IMR-90 (cell line): Measurements from ENCODE around the gene SHISA8. TPM values are rescaled to one million over a fixed set of nuclear protein-coding genes. Genes with fewer than 3 reads are reported as not detected.

Source experiments
- ATAC-seq: fragments of 200-7000 bp; cut with Tn5 transposase; 2 replicates; pipeline ENCODE4 v1.9.1; 2020; ENCODE audit warnings: low read depth, mild to moderate bottlenecking, moderate library complexity
- BruUV-seq: library from RNA; stranded (reverse); fragments of 400-500 nt; replicated peaks from 2 replicates; lab custom pipeline; 2021; lab: Mats Ljungman, UMichigan
- CTCF ChIA-PET: fragments of 300-600 bp; formaldehyde crosslinking; extraction: SDS; loops from one replicate; lab custom pipeline; 2021; ENCODE audit warnings: antibody characterized with exemption; lab: Yijun Ruan, JAX
- POLR2A ChIA-PET: fragments of 300-600 bp; sonication (Branson Sonifier 250); formaldehyde crosslinking; loops from one replicate; lab custom pipeline; 2022; ENCODE audit warnings: antibody characterized with exemption; ENCODE audit not compliant: unreplicated experiment; lab: Charles Lee
- DNase-seq: peaks from one replicate; pipeline ENCODE4 v3.0.0; 2013
- H2AFZ ChIP-seq: replicated peaks from 2 replicates; pipeline ENCODE3; 2013; ENCODE audit warnings: low read length, mild to moderate bottlenecking; ENCODE audit not compliant: poor library complexity
- H2AK5ac ChIP-seq: 2 replicates; pipeline ENCODE4 v1.6.1; 2013; ENCODE audit warnings: low read depth, low read length, inconsistent platforms
- H2AK9ac ChIP-seq: replicated peaks from 2 replicates; pipeline ENCODE3; 2013; ENCODE audit warnings: mild to moderate bottlenecking, low read depth, low read length, moderate library complexity; ENCODE audit not compliant: poor library complexity
- H2BK120ac ChIP-seq: 2 replicates; pipeline ENCODE4 v1.6.1; 2013; ENCODE audit warnings: low read depth, low read length, inconsistent platforms
- H2BK15ac ChIP-seq: 3 replicates; pipeline ENCODE4 v1.6.1; 2013; ENCODE audit warnings: low read depth, low read length, inconsistent platforms
- H2BK20ac ChIP-seq: 2 replicates; pipeline ENCODE4 v1.6.1; 2013; ENCODE audit warnings: low read depth, mild to moderate bottlenecking, inconsistent platforms, low read length, moderate library complexity
- H2BK5ac ChIP-seq: 2 replicates; pipeline ENCODE4 v1.6.1; 2013; ENCODE audit warnings: mild to moderate bottlenecking, low read depth, low read length, inconsistent platforms; ENCODE audit not compliant: poor library complexity, severe bottlenecking
- H3K14ac ChIP-seq: replicated peaks from 2 replicates; pipeline ENCODE4 v1.6.1; 2013; ENCODE audit warnings: low read depth, low read length, inconsistent platforms
- H3K18ac ChIP-seq: 2 replicates; pipeline ENCODE4 v1.6.1; 2013; ENCODE audit warnings: low read depth, low read length, control low read depth
- H3K23ac ChIP-seq: 2 replicates; pipeline ENCODE4 v1.6.1; 2013; ENCODE audit warnings: low read depth, low read length, inconsistent platforms
- H3K27ac ChIP-seq: 2 replicates; pipeline ENCODE4 v1.5.1; 2013; ENCODE audit warnings: mild to moderate bottlenecking, control low read depth, low read length; ENCODE audit not compliant: insufficient read depth
- H3K27me3 ChIP-seq: 2 replicates; pipeline ENCODE4 v1.6.1; 2013; ENCODE audit warnings: low read length; ENCODE audit not compliant: control insufficient read depth, insufficient read depth
- H3K36me3 ChIP-seq: 2 replicates; pipeline ENCODE4 v1.6.1; 2013; ENCODE audit warnings: low read length, mixed read lengths; ENCODE audit not compliant: control insufficient read depth, insufficient read depth
- H3K4ac ChIP-seq: 2 replicates; pipeline ENCODE4 v1.6.1; 2013; ENCODE audit warnings: low read depth, low read length, inconsistent platforms
- H3K4me1 ChIP-seq: 2 replicates; pipeline ENCODE4 v1.6.1; 2013; ENCODE audit warnings: low read length, mixed read lengths; ENCODE audit not compliant: control insufficient read depth, insufficient read depth
- H3K4me2 ChIP-seq: 2 replicates; pipeline ENCODE4 v1.6.1; 2013; ENCODE audit warnings: low read depth, mild to moderate bottlenecking, control low read depth, low read length, moderate library complexity
- H3K4me3 ChIP-seq: 2 replicates; pipeline ENCODE4 v1.5.1; 2013; ENCODE audit warnings: low read depth, mild to moderate bottlenecking, control low read depth, low read length, moderate library complexity; ENCODE audit not compliant: insufficient read depth
- H3K56ac ChIP-seq: 2 replicates; pipeline ENCODE4 v1.6.1; 2013; ENCODE audit warnings: low read length, inconsistent platforms; ENCODE audit not compliant: insufficient read depth; ENCODE audit errors: extremely low read depth
- H3K79me1 ChIP-seq, 2 experiments: 2 replicates each; pipeline ENCODE4 v1.6.1; 2013; ENCODE audit warnings: low read length in 2 of 2, inconsistent platforms in 1 of 2, low read depth in 1 of 2
- H3K9ac ChIP-seq: 2 replicates; pipeline ENCODE4 v1.6.1; 2013; ENCODE audit warnings: low read depth, low read length, control low read depth
- H3K9me1 ChIP-seq: 2 replicates; pipeline ENCODE4 v1.6.1; 2013; ENCODE audit warnings: low read length, inconsistent platforms; ENCODE audit not compliant: insufficient read depth
- H3K9me3 ChIP-seq: 2 replicates; pipeline ENCODE4 v1.6.1; 2013; ENCODE audit warnings: low read length; ENCODE audit not compliant: control insufficient read depth, insufficient read depth
- H4K20me1 ChIP-seq: 2 replicates; pipeline ENCODE4 v1.6.1; 2013; ENCODE audit warnings: low read length, inconsistent platforms; ENCODE audit not compliant: insufficient read depth
- H4K5ac ChIP-seq: 2 replicates; pipeline ENCODE4 v1.6.1; 2013; ENCODE audit warnings: mild to moderate bottlenecking, low read depth, low read length, control low read depth
- H4K8ac ChIP-seq, 2 experiments: 2 replicates each; pipeline ENCODE4 v1.6.1; 2013; ENCODE audit warnings: low read depth in 2 of 2, low read length in 2 of 2, control low read depth in 1 of 2, inconsistent platforms in 1 of 2
- H4K91ac ChIP-seq: 2 replicates; pipeline ENCODE4 v1.6.1; 2013; ENCODE audit warnings: low read depth, low read length, inconsistent platforms; ENCODE audit not compliant: insufficient read depth
- BHLHE40 ChIP-seq: fragments of 150-350 bp; IDR thresholded peaks from 2 replicates; pipeline ENCODE4 v1.6.1; 2016; ENCODE audit warnings: mild to moderate bottlenecking, low read depth, low read length
- CEBPB ChIP-seq: IDR thresholded peaks from 2 replicates; pipeline ENCODE4 v1.6.1; 2012; ENCODE audit warnings: low read depth, low read length, improper control_type of control experiment
- CHD1 ChIP-seq: IDR thresholded peaks from 2 replicates; pipeline ENCODE4 v1.6.1; 2012; ENCODE audit warnings: low read depth, low read length, improper control_type of control experiment
- CTCF ChIP-seq: conservative IDR thresholded peaks from 2 replicates; pipeline ENCODE4 v1.5.1; 2012; ENCODE audit warnings: mild to moderate bottlenecking, low read depth, low read length, improper control_type of control experiment
- FOS ChIP-seq: fragments of 150-350 bp; IDR thresholded peaks from 2 replicates; pipeline ENCODE4 v1.6.1; 2016; ENCODE audit warnings: low read depth, low read length
- MAFK ChIP-seq: IDR thresholded peaks from 2 replicates; pipeline ENCODE4 v1.6.1; 2012; ENCODE audit warnings: low read depth, low read length, improper control_type of control experiment
- MAZ ChIP-seq: IDR thresholded peaks from 2 replicates; pipeline ENCODE4 v1.6.1; 2012; ENCODE audit warnings: low read depth, mild to moderate bottlenecking, low read length, improper control_type of control experiment, moderate library complexity, borderline replicate concordance
- MXI1 ChIP-seq: IDR thresholded peaks from 2 replicates; pipeline ENCODE4 v1.6.1; 2012; ENCODE audit warnings: low read depth, mild to moderate bottlenecking, low read length, moderate library complexity, borderline replicate concordance
- NFE2L2 ChIP-seq: fragments of 150-350 bp; IDR thresholded peaks from 2 replicates; pipeline ENCODE4 v1.6.1; 2016; ENCODE audit warnings: low read depth, mild to moderate bottlenecking, low read length
- POLR2A ChIP-seq: IDR thresholded peaks from 2 replicates; pipeline ENCODE4 v1.6.1; 2012; ENCODE audit warnings: mild to moderate bottlenecking, low read depth, low read length
- RAD21 ChIP-seq: IDR thresholded peaks from 2 replicates; pipeline ENCODE4 v1.6.1; 2012; ENCODE audit warnings: low read length, improper control_type of control experiment
- RFX5 ChIP-seq: IDR thresholded peaks from 2 replicates; pipeline ENCODE4 v1.8.0; 2012; ENCODE audit warnings: low read depth, mild to moderate bottlenecking, low read length, moderate library complexity
- SMC3 ChIP-seq: fragments of 150-350 bp; IDR thresholded peaks from 2 replicates; pipeline ENCODE4 v1.6.1; 2016; ENCODE audit warnings: low read depth, mild to moderate bottlenecking, antibody characterized with exemption, low read length, moderate library complexity
- USF2 ChIP-seq: fragments of 150-350 bp; IDR thresholded peaks from 2 replicates; pipeline ENCODE4 v1.6.1; 2017; ENCODE audit warnings: mild to moderate bottlenecking, antibody characterized with exemption, low read length, low read depth
- WGBS, 2 experiments: methylation state at CpG; one replicate each; pipeline versions ENCODE4 v1.1.5 to v1.1.7; 2013; ENCODE audit warnings: missing lambda C conversion rate in 2 of 2; ENCODE audit not compliant: insufficient read length in 1 of 2; ENCODE audit errors: extremely low coverage in 2 of 2; 5-methylcytosine and 5-hydroxymethylcytosine counted together
- dilution Hi-C: fragments of 300-500 bp; cut with HindIII; formaldehyde crosslinking; loops from one replicate; pipeline ENCODE4 v1.14.3; 2018; ENCODE audit warnings: low sequenced_read_pairs; ENCODE audit not compliant: unreplicated experiment
- in situ Hi-C: fragments of 300-500 bp; cut with MboI; formaldehyde crosslinking; loops from 3 replicates; pipeline ENCODE4 v1.14.3; 2019; ENCODE audit warnings: low sequenced_read_pairs, inconsistent platforms, mixed read lengths
- intact Hi-C: fragments of 100-400 bp; cut with micrococcal nuclease; formaldehyde crosslinking; loops from 2 replicates; pipeline ENCODE4 v1.10.0; 2022
- polyA plus RNA-seq, 3 experiments: library from polyadenylated mRNA; depleted of rRNA; stranded (reverse); fragments of >200 nt; gene quantifications; 2 replicates each; pipeline ENCODE4 v1.2.3, GENCODE V29; 2012; ENCODE audit warnings: low replicate concordance in 1 of 3
- total RNA-seq: library from RNA; depleted of rRNA; stranded (reverse); fragments of >200 nt; gene quantifications from 2 replicates; pipeline ENCODE4 v1.2.3, GENCODE V29; 2012
- TF ChIP-seq, protein P1 (sequence below): fragments of 150-350 bp; IDR thresholded peaks from 2 replicates; pipeline ENCODE4 v1.6.1; 2016; ENCODE audit warnings: low read depth, mild to moderate bottlenecking, low read length, moderate library complexity, borderline replicate concordance

Gene SHISA8
- total and polyA plus RNA-seq, 2 of the 4 experiments (the other 2 are of a cell fraction), result not detected

- Histone ChIP-seq H3K4me3 (no peak overlapping the region), H2AFZ (no peak overlapping the region), H2AK9ac (no peak overlapping the region), H2BK15ac (no peak overlapping the region), H3K79me1 (peaks cover 7 to 56% of the 10 kb centered on the region in 2 experiments; a peak in 3 of 4 replicates), H2AK5ac (no peak overlapping the region), H4K5ac (0 out of 2 replicates have a peak overlapping the region, but pooled peaks have one; percentile 12), H3K14ac (peak overlapping the region; percentile 26; the same call in 1 of the 2 replicates), H4K20me1 (peaks cover 24% of the 10 kb centered on the region; the same call in 1 of the 2 replicates), H3K9me3 (no peaks in the 10 kb centered on the region), H2BK20ac (no peak overlapping the region), H3K23ac (no peak overlapping the region), H3K36me3 (peaks cover 5% of the 10 kb centered on the region), H3K27me3 (no peaks in the 10 kb centered on the region), H2BK120ac (no peak overlapping the region), H3K9ac (no peak overlapping the region), H3K18ac (no peak overlapping the region), H4K91ac (no peak overlapping the region), H2BK5ac (no peak overlapping the region), H3K27ac (no peak overlapping the region), H3K56ac (no peak overlapping the region), H3K9me1 (peaks cover 20% of the 10 kb centered on the region), H3K4ac (no peak overlapping the region), H4K8ac (peak overlapping the region in 1 of 2 experiments; percentile 8; a peak in 1 of 4 replicates), H3K4me2 (0 out of 2 replicates have a peak overlapping the region, but pooled peaks have one; percentile 3), H3K4me1 (peaks cover 16% of the 10 kb centered on the region)
- ChIA-PET POLR2A (no interaction called here), CTCF (interaction anchor here (0.9 kb wide), 1 partner anchor 79 kb away, joined by 3 read pairs; no protein-coding TSS in a partner anchor)
- BruUV-seq, result no TSS peak
- dilution Hi-C loops, result no loop called here
- in situ Hi-C loops, result no loop called here
- ATAC-seq, result peak; percentile 48
- intact Hi-C loops, result no loop called here
- no CpG with 5 or more reads among the region's 11 CpGs for WGBS, 2 experiments
- peak; percentile 25 for DNase-seq
- TF ChIP-seq USF2 (no peak), SMC3 (no peak), CTCF (no peak), POLR2A (no peak), CEBPB (no peak), MAZ (no peak), BHLHE40 (no peak), MAFK (no peak), NFE2L2 (no peak), MXI1 (no peak), CHD1 (no peak), FOS (no peak), RAD21 (no peak), RFX5 (no peak)
- TF ChIP-seq, protein P1, sequence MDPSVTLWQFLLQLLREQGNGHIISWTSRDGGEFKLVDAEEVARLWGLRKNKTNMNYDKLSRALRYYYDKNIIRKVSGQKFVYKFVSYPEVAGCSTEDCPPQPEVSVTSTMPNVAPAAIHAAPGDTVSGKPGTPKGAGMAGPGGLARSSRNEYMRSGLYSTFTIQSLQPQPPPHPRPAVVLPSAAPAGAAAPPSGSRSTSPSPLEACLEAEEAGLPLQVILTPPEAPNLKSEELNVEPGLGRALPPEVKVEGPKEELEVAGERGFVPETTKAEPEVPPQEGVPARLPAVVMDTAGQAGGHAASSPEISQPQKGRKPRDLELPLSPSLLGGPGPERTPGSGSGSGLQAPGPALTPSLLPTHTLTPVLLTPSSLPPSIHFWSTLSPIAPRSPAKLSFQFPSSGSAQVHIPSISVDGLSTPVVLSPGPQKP, result no peak
Measured at GRCh38 chr22:41862530-41863266, 52.2 kb downstream of the SHISA8 start.
